Smooth muscle cell (in vitro differentiated cells): Measurements from ENCODE around the gene KRTAP3-3. TPM values are rescaled to one million over a fixed set of nuclear protein-coding genes. Genes with fewer than 3 reads are reported as not detected.

Source experiments
- DNase-seq: peaks from one replicate; lab custom pipeline; 2025; ENCODE audit not compliant: unreplicated experiment; lab: John Stamatoyannopoulos, UW
- H2AFZ ChIP-seq: fragments of 200-600 bp; sonication (generic); 2 replicates; pipeline ENCODE4 v1.6.0; 2016; ENCODE audit warnings: antibody characterized with exemption, low read depth, mild to moderate bottlenecking
- H3F3A ChIP-seq: fragments of 200-600 bp; sonication (generic); 2 replicates; pipeline ENCODE4 v1.6.0; 2017; ENCODE audit warnings: antibody characterized with exemption, low read depth
- H3K27ac ChIP-seq: fragments of 200-600 bp; sonication (generic); 2 replicates; pipeline ENCODE4 v1.5.1; 2016; ENCODE audit warnings: low read depth, mild to moderate bottlenecking
- H3K27me3 ChIP-seq: fragments of 200-600 bp; sonication (generic); 2 replicates; pipeline ENCODE4 v1.6.1; 2016; ENCODE audit warnings: low read depth, mild to moderate bottlenecking
- H3K36me3 ChIP-seq: fragments of 200-600 bp; sonication (generic); 2 replicates; pipeline ENCODE4 v1.5.1; 2016; ENCODE audit warnings: low read depth
- H3K4me1 ChIP-seq: fragments of 200-600 bp; sonication (generic); 2 replicates; pipeline ENCODE4 v1.5.1; 2016; ENCODE audit warnings: low read depth
- H3K4me2 ChIP-seq: fragments of 200-600 bp; sonication (generic); 2 replicates; pipeline ENCODE4 v1.6.0; 2016; ENCODE audit warnings: mild to moderate bottlenecking
- H3K4me3 ChIP-seq: fragments of 200-600 bp; sonication (generic); 2 replicates; pipeline ENCODE4 v1.5.1; 2016; ENCODE audit warnings: mild to moderate bottlenecking
- H3K79me2 ChIP-seq: fragments of 200-600 bp; sonication (generic); 2 replicates; pipeline ENCODE4 v1.6.0; 2016; ENCODE audit warnings: low read depth, mild to moderate bottlenecking
- H3K9ac ChIP-seq: fragments of 200-600 bp; sonication (generic); 2 replicates; pipeline ENCODE4 v1.6.0; 2016; ENCODE audit warnings: low read depth
- H3K9me3 ChIP-seq: fragments of 200-600 bp; sonication (generic); replicated peaks from 2 replicates; pipeline ENCODE4 v1.5.1; 2016; ENCODE audit warnings: low read depth
- H4K20me1 ChIP-seq: fragments of 200-600 bp; sonication (generic); 2 replicates; pipeline ENCODE4 v1.6.0; 2016; ENCODE audit warnings: low read depth
- WGBS: methylation state at CpG from one replicate; pipeline ENCODE4 v1.1.7; 2016; ENCODE audit warnings: low lambda C conversion rate; 5-methylcytosine and 5-hydroxymethylcytosine counted together
- polyA plus RNA-seq: library from polyadenylated mRNA; unstranded; fragments of >200 nt; fragmentation: Nextera tagmentation; extraction: Ambion mirVana; gene quantifications from 2 replicates; pipeline ENCODE4 v1.2.1, GENCODE V29; 2016
- total RNA-seq: library from RNA; depleted of rRNA; stranded (reverse); fragments of >200 nt; gene quantifications from 2 replicates; pipeline ENCODE4 v1.2.3, GENCODE V29; 2014
- TF ChIP-seq, protein P1 (sequence below): fragments of 200-600 bp; sonication (generic); IDR thresholded peaks from 2 replicates; pipeline ENCODE4 v1.5.1; 2017; ENCODE audit warnings: borderline replicate concordance, mild to moderate bottlenecking, antibody characterized with exemption; ENCODE audit not compliant: insufficient read depth, poor library complexity, severe bottlenecking

The KRTAP3-3 gene
- total and polyA plus RNA-seq, 2 experiments from 2014 or later = not detected

DNA sequence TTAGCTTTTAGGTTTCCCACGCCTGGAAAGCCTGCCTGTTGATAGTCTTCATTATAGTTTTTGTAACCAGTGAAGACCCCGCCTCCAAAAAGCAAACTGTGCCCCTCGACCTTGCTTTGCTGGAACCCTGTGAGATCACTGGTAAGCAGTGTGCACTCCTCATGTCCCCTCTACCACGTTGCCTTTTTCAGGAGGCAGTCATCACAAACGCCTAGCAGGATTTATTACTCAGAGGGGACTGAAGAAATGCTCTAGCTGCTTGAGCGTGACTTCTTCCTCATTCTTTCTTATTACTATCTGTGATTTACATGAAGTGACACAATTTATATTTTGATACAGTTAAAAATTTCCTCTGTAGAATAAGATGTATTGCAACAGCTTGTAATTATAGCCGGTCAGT is 21.5 kb upstream of the KRTAP3-3 start:
- 79% methylated on average over 7 of the region's 7 CpGs for WGBS
- Histone ChIP-seq H3K9ac (no peak overlapping the region), H3F3A (no peaks in the 10 kb centered on the region), H2AFZ (no peak overlapping the region), H3K27me3 (no peaks in the 10 kb centered on the region), H3K4me2 (no peak overlapping the region), H3K4me1 (no peaks in the 10 kb centered on the region), H3K4me3 (no peak overlapping the region), H3K79me2 (no peaks in the 10 kb centered on the region), H3K9me3 (no peaks in the 10 kb centered on the region), H4K20me1 (no peaks in the 10 kb centered on the region), H3K27ac (no peak overlapping the region), H3K36me3 (no peaks in the 10 kb centered on the region)
- DNase-seq = no peak
- TF ChIP-seq, protein P1, sequence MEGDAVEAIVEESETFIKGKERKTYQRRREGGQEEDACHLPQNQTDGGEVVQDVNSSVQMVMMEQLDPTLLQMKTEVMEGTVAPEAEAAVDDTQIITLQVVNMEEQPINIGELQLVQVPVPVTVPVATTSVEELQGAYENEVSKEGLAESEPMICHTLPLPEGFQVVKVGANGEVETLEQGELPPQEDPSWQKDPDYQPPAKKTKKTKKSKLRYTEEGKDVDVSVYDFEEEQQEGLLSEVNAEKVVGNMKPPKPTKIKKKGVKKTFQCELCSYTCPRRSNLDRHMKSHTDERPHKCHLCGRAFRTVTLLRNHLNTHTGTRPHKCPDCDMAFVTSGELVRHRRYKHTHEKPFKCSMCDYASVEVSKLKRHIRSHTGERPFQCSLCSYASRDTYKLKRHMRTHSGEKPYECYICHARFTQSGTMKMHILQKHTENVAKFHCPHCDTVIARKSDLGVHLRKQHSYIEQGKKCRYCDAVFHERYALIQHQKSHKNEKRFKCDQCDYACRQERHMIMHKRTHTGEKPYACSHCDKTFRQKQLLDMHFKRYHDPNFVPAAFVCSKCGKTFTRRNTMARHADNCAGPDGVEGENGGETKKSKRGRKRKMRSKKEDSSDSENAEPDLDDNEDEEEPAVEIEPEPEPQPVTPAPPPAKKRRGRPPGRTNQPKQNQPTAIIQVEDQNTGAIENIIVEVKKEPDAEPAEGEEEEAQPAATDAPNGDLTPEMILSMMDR = no peak

DNA sequence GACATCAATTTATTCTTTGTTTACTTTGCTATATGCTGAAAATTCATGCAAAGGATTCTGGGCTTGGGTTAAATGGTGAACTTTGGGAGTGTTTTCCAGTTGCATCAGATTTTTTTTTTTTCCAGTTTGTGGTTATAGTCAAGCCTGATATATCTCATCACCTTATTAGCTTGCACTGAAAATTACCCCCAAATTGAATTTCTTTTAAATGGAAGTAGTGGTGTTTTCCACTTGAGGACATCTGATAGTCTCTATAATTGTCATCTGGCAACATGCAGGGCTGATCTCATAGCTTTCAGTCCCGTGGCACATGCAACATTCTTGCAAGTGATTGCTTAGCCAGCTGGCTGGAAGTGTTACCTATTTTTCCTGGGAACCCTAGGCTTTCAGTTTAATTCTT is 19.6 kb upstream of the KRTAP3-3 start:
- Histone ChIP-seq H3K27ac (no peak overlapping the region), H3F3A (no peaks in the 10 kb centered on the region), H3K4me1 (peaks cover 5% of the 10 kb centered on the region), H4K20me1 (no peaks in the 10 kb centered on the region), H3K9me3 (no peaks in the 10 kb centered on the region), H3K4me2 (no peak overlapping the region), H3K27me3 (no peaks in the 10 kb centered on the region), H3K36me3 (no peaks in the 10 kb centered on the region), H3K9ac (no peak overlapping the region), H2AFZ (no peak overlapping the region), H3K79me2 (no peaks in the 10 kb centered on the region), H3K4me3 (no peak overlapping the region)
- TF ChIP-seq, protein P1 = no peak
- no peak for DNase-seq
- 52% methylated on average over 1 of the region's 1 CpG for WGBS

GRCh38 chr17:41013181-41013580 is 19.2 kb upstream of the KRTAP3-3 start:
- Histone ChIP-seq H2AFZ (no peak overlapping the region), H4K20me1 (no peaks in the 10 kb centered on the region), H3K4me1 (peaks cover 5% of the 10 kb centered on the region), H3K27me3 (no peaks in the 10 kb centered on the region), H3K9ac (no peak overlapping the region), H3K36me3 (no peaks in the 10 kb centered on the region), H3K9me3 (no peaks in the 10 kb centered on the region), H3K4me2 (no peak overlapping the region), H3K4me3 (no peak overlapping the region), H3K27ac (no peak overlapping the region), H3F3A (no peaks in the 10 kb centered on the region), H3K79me2 (no peaks in the 10 kb centered on the region)
- TF ChIP-seq, protein P1 = no peak
- WGBS = 39% methylated on average over 3 of the region's 3 CpGs
- no peak for DNase-seq

GRCh38 chr17:41012326-41013120 is 18.6 kb upstream of the KRTAP3-3 start:
- no peaks in the 10 kb centered on the region for H4K20me1 ChIP-seq
- DNase-seq = no peak
- no peaks in the 10 kb centered on the region for H3K9me3 ChIP-seq
- H3F3A ChIP-seq = no peaks in the 10 kb centered on the region
- no peak overlapping the region for H3K4me3 ChIP-seq
- H3K79me2 ChIP-seq = no peaks in the 10 kb centered on the region
- no peaks in the 10 kb centered on the region for H3K36me3 ChIP-seq
- no peak overlapping the region for H3K27ac ChIP-seq
- no peak overlapping the region for H2AFZ ChIP-seq
- H3K27me3 ChIP-seq = no peaks in the 10 kb centered on the region
- H3K4me2 ChIP-seq = no peak overlapping the region
- WGBS = 84% methylated on average over 6 of the region's 6 CpGs
- peaks cover 5% of the 10 kb centered on the region for H3K4me1 ChIP-seq
- no peak overlapping the region for H3K9ac ChIP-seq
- TF ChIP-seq, protein P1 = no peak
